Osteocyte (in vitro differentiated cells): Measurements from ENCODE around the gene PLCB4. TPM values are rescaled to one million over a fixed set of nuclear protein-coding genes. Genes with fewer than 3 reads are reported as not detected.

Source experiments
- DNase-seq: peaks from one replicate; pipeline ENCODE4 v3.0.0; 2021; ENCODE audit warnings: mixed read lengths; ENCODE audit not compliant: unreplicated experiment; ENCODE audit errors: extremely low spot score
- H3K27ac Mint-ChIP-seq: one replicate; pipeline ENCODE4 v1.8.0; 2021; ENCODE audit warnings: mild to moderate bottlenecking, mixed read lengths; ENCODE audit not compliant: unreplicated experiment
- H3K27me3 Mint-ChIP-seq: one replicate; pipeline ENCODE4 v1.8.0; 2021; ENCODE audit warnings: mixed read lengths; ENCODE audit not compliant: unreplicated experiment
- H3K36me3 Mint-ChIP-seq: one replicate; pipeline ENCODE4 v1.8.0; 2021; ENCODE audit warnings: mixed read lengths; ENCODE audit not compliant: unreplicated experiment
- H3K4me1 Mint-ChIP-seq: one replicate; pipeline ENCODE4 v1.8.0; 2021; ENCODE audit warnings: mixed read lengths; ENCODE audit not compliant: unreplicated experiment
- H3K4me3 Mint-ChIP-seq: one replicate; pipeline ENCODE4 v1.8.0; 2021; ENCODE audit warnings: mild to moderate bottlenecking, moderate library complexity, mixed read lengths; ENCODE audit not compliant: unreplicated experiment
- H3K9me3 Mint-ChIP-seq: one replicate; pipeline ENCODE4 v1.8.0; 2021; ENCODE audit warnings: mixed read lengths; ENCODE audit not compliant: unreplicated experiment
- CTCF ChIP-seq: fragments of 200-600 bp; sonication (generic); IDR thresholded peaks from 2 replicates; pipeline ENCODE4 v1.5.0; 2021; ENCODE audit warnings: antibody characterized with exemption, mild to moderate bottlenecking, moderate library complexity
- total RNA-seq: library from RNA; stranded (reverse); gene quantifications from 2 replicates; pipeline ENCODE4 v1.2.1, GENCODE V29; 2021

Gene PLCB4
- total RNA-seq, 1 donor from 2014 or later, result 5.3 TPM

DNA sequence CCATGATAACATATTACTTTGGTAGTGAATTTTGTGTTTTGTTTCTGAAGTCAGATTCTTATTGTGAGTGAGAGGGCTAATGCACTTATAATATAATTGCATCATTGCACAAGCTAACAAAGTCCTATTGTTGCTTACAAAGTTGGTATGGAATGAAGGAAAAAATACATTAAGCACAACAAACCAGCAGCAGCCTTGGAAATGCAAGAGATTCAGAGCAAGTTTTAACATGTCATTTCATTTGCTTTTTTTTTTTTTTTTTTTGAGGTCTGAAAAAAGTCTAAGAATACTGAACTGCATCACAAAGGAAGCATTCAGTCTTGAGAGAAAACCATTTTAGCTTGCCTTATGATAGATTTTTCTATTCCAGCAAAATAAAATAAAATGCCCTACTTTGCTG lies 57.6 kb downstream of the PLCB4 start:
- no peak for DNase-seq
- Mint-ChIP-seq H3K4me3 (no peak overlapping the region), H3K27me3 (no peaks in the 10 kb centered on the region), H3K9me3 (no peaks in the 10 kb centered on the region), H3K36me3 (no peaks in the 10 kb centered on the region), H3K4me1 (peaks cover 18% of the 10 kb centered on the region), H3K27ac (no peak overlapping the region)
- TF ChIP-seq CTCF, result no peak

- no peak overlapping the region for H3K27ac Mint-ChIP-seq
Measured at GRCh38 chr20:9128568-9128967, 59.7 kb downstream of the PLCB4 start.

GRCh38 chr20:9129756-9130155 lies 60.9 kb downstream of the PLCB4 start:
- H3K4me3 Mint-ChIP-seq, result no peak overlapping the region
- no peak for TF ChIP-seq CTCF
- peaks cover 18% of the 10 kb centered on the region for H3K4me1 Mint-ChIP-seq
- no peaks in the 10 kb centered on the region for H3K9me3 Mint-ChIP-seq
- H3K27me3 Mint-ChIP-seq, result no peaks in the 10 kb centered on the region
- DNase-seq, result no peak
- peaks cover 2% of the 10 kb centered on the region for H3K36me3 Mint-ChIP-seq
- H3K27ac Mint-ChIP-seq, result no peak overlapping the region

More at GRCh38 chr20:9128568-9128967, 59.7 kb downstream of the PLCB4 start:
- H3K4me1 Mint-ChIP-seq, result peaks cover 18% of the 10 kb centered on the region
- H3K27me3 Mint-ChIP-seq, result no peaks in the 10 kb centered on the region
- no peak for TF ChIP-seq CTCF
- H3K9me3 Mint-ChIP-seq, result no peaks in the 10 kb centered on the region
- no peaks in the 10 kb centered on the region for H3K36me3 Mint-ChIP-seq
- DNase-seq, result no peak
- no peak overlapping the region for H3K4me3 Mint-ChIP-seq

DNA sequence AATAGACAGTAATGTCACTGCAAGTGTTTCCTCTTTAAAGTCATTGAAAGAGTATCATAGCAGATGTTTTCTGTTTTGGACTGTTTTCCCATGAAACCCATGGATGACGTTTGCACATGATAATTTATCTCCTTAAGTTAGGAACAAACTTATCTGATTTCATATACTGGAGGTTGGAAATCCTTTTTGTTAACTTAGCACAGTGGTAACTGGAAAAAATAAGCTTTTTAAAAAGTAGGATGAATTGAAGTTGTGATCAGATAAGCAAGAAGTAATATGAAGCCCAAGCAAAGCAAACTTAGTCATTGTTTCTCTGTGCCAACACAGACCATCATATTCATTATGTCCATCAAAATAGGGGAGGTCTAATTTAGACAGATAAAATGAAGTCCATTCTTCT lies 61.6 kb downstream of the PLCB4 start:
- Mint-ChIP-seq H3K27me3 (no peaks in the 10 kb centered on the region), H3K9me3 (no peaks in the 10 kb centered on the region), H3K36me3 (peaks cover 2% of the 10 kb centered on the region), H3K4me3 (no peak overlapping the region), H3K4me1 (peaks cover 18% of the 10 kb centered on the region), H3K27ac (no peak overlapping the region)
- no peak for TF ChIP-seq CTCF
- DNase-seq, result no peak

- Mint-ChIP-seq H3K27me3 (no peaks in the 10 kb centered on the region), H3K36me3 (peaks cover 2% of the 10 kb centered on the region), H3K4me1 (peaks cover 16% of the 10 kb centered on the region), H3K4me3 (no peak overlapping the region), H3K27ac (no peak overlapping the region), H3K9me3 (no peaks in the 10 kb centered on the region)
- DNase-seq, result no peak
- no peak for TF ChIP-seq CTCF
Measured at GRCh38 chr20:9131841-9132240, 63.0 kb downstream of the PLCB4 start.
